GM21717 (cell line): ENCODE measurements around the gene KISS1.

Experiments
- ATAC-seq: cut with Tn5 transposase; IDR thresholded peaks from one replicate; pipeline ENCODE4 v1.9.1; 2021; ENCODE audit warnings: mild to moderate bottlenecking, moderate library complexity; ENCODE audit not compliant: unreplicated experiment

Gene KISS1

GRCh38 chr1:204194080-204194479 is 2.2 kb downstream of the KISS1 start:
- ATAC-seq, result no peak

GRCh38 chr1:204192589-204193352 is 3.5 kb downstream of the KISS1 start:
- ATAC-seq, result no peak

- no peak for ATAC-seq
Observed at GRCh38 chr1:204192046-204192445, 4.2 kb downstream of the KISS1 start.

GRCh38 chr1:204191456-204191855 is 4.8 kb downstream of the KISS1 start:
- no peak for ATAC-seq

GRCh38 chr1:204190212-204191211 is 5.8 kb downstream of the KISS1 start:
- ATAC-seq, result no peak

GRCh38 chr1:204188959-204189639 is 7.2 kb downstream of the KISS1 start:
- ATAC-seq, result no peak

GRCh38 chr1:204186597-204186996 is 9.7 kb downstream of the KISS1 start:
- no peak for ATAC-seq

- no peak for ATAC-seq
Observed at GRCh38 chr1:204181116-204181515, 15.2 kb downstream of the KISS1 start.

GRCh38 chr1:204180133-204180532 is 16.2 kb downstream of the KISS1 start:
- ATAC-seq, result no peak

GRCh38 chr1:204178487-204179281 is 17.6 kb downstream of the KISS1 start:
- ATAC-seq, result no peak

- no peak for ATAC-seq
Observed at GRCh38 chr1:204177133-204177532, 19.2 kb downstream of the KISS1 start.

GRCh38 chr1:204176049-204176448 is 20.2 kb downstream of the KISS1 start:
- no peak for ATAC-seq

- no peak for ATAC-seq
Observed at GRCh38 chr1:204174958-204175357, 21.3 kb downstream of the KISS1 start.

GRCh38 chr1:204172404-204173029 is 23.8 kb downstream of the KISS1 start:
- ATAC-seq, result no peak

- ATAC-seq, result no peak
Observed at GRCh38 chr1:204171751-204172178, 24.5 kb downstream of the KISS1 start.

- ATAC-seq, result no peak
Observed at GRCh38 chr1:204170494-204171155, 25.7 kb downstream of the KISS1 start.

GRCh38 chr1:204169858-204170257 is 26.4 kb downstream of the KISS1 start:
- no peak for ATAC-seq

- ATAC-seq, result no peak
Observed at GRCh38 chr1:204167730-204168129, 28.6 kb downstream of the KISS1 start.

- ATAC-seq, result no peak
Observed at GRCh38 chr1:204166219-204166618, 30.1 kb downstream of the KISS1 start, which contains the start of gene REN. Gene REN (minus strand): TSS chr1:204166337. CDS start chr1:204166293, 44 bp downstream.
